ENCODE results near the gene SLC12A3.

GRCh38 chr16:56823081-56823733, 41.8 kb upstream of the SLC12A3 start:
- TF ChIP-seq CTCF (IDR thresholded peaks at IDR 0.05; ENCODE audit: low read depth, low read length) = no peak
- TF ChIP-seq MAX (IDR thresholded peaks at IDR 0.05; ENCODE audit: low read depth, low read length) = no peak
- no peak for TF ChIP-seq POLR2A (IDR thresholded peaks at IDR 0.05; ENCODE audit: extremely low read depth, insufficient read length)
- TF ChIP-seq MYC (IDR thresholded peaks at IDR 0.05; ENCODE audit: low read depth, low read length) = no peak

All from NB4 (cell line).